AG04450 (cell line): ENCODE results near the gene PRKG1. TPM values are rescaled to one million over a fixed set of nuclear protein-coding genes. Genes with fewer than 3 reads are reported as not detected.

Source experiments
- CTCF ChIA-PET: fragments of 300-600, 350-600 bp; formaldehyde crosslinking; extraction: SDS; loops from one replicate; lab custom pipeline; 2022; ENCODE audit warnings: antibody characterized with exemption, inconsistent platforms; lab: Charles Lee
- POLR2A ChIA-PET: fragments of 350-600 bp; formaldehyde crosslinking; extraction: SDS; loops from one replicate; lab custom pipeline; 2021; ENCODE audit warnings: antibody characterized with exemption, inconsistent platforms; lab: Yijun Ruan, JAX
- DNase-seq: peaks from one replicate; pipeline ENCODE4 v3.0.0-alpha.2; 2011; ENCODE audit warnings: low read depth, low spot score
- H3K27ac ChIP-seq: one replicate; pipeline ENCODE4 v1.5.1; 2012; ENCODE audit warnings: low read depth, low read length, control low read depth
- H3K27me3 ChIP-seq: one replicate; pipeline ENCODE4 v1.6.0; 2012; ENCODE audit warnings: low read length; ENCODE audit not compliant: control insufficient read depth, insufficient read depth
- H3K4me3 ChIP-seq: 2 replicates; pipeline ENCODE4 v1.5.1; 2011; ENCODE audit warnings: mild to moderate bottlenecking, low read depth, low read length, control low read depth
- H3K9me3 ChIP-seq: 2 replicates; pipeline ENCODE4 v1.5.1; 2012; ENCODE audit warnings: low read length; ENCODE audit not compliant: control insufficient read depth, insufficient read depth
- polyA plus RNA-seq: library from polyadenylated mRNA; depleted of rRNA; stranded (reverse); fragments of >200 nt; gene quantifications from 2 replicates; pipeline ENCODE4 v1.2.3, GENCODE V29; 2011
- TF ChIP-seq, protein P1 (sequence below): IDR thresholded peaks from 2 replicates; pipeline ENCODE4 v1.5.1; 2011; ENCODE audit warnings: low read depth, low read length, control low read depth, inconsistent platforms

The PRKG1 gene
- polyA plus RNA-seq, 1 experiment, result 19.0 TPM

DNA sequence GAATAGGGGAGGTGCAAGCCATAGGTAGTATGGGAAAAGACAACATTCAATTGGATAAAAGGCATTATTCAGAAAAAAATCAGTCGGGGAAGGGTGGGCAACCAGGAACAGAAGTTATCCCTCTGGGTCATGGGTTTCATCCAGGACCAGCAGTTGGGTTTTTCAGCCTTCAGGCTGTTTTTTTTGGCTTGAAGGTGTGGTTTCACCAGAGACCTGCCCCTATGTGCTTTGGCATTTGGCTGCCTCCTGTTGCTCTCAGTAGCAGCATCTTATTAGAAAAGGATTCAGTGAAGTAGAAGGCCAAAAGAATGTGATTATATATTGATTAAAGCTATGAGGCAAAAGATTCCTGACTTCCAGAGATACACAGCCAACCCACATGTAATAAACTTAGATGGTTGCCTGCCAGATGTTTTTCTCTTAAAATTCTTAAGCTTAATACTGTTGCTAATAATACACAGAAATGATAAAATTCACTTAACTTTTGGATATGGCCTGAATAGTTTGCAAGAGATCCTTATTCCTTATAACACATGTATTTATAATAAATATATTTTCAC lies 876.8 kb downstream of the PRKG1 start:
- Histone ChIP-seq H3K27ac (no peak overlapping the region), H3K27me3 (no peaks in the 10 kb centered on the region), H3K4me3 (no peak overlapping the region), H3K9me3 (no peaks in the 10 kb centered on the region)
- TF ChIP-seq, protein P1, sequence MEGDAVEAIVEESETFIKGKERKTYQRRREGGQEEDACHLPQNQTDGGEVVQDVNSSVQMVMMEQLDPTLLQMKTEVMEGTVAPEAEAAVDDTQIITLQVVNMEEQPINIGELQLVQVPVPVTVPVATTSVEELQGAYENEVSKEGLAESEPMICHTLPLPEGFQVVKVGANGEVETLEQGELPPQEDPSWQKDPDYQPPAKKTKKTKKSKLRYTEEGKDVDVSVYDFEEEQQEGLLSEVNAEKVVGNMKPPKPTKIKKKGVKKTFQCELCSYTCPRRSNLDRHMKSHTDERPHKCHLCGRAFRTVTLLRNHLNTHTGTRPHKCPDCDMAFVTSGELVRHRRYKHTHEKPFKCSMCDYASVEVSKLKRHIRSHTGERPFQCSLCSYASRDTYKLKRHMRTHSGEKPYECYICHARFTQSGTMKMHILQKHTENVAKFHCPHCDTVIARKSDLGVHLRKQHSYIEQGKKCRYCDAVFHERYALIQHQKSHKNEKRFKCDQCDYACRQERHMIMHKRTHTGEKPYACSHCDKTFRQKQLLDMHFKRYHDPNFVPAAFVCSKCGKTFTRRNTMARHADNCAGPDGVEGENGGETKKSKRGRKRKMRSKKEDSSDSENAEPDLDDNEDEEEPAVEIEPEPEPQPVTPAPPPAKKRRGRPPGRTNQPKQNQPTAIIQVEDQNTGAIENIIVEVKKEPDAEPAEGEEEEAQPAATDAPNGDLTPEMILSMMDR, result no peak
- ChIA-PET CTCF (interaction anchor here (1.6 kb wide), 1 partner anchor 10 kb away, joined by 5 read pairs; no protein-coding TSS in a partner anchor), POLR2A (no interaction called here)
- no peak for DNase-seq

DNA sequence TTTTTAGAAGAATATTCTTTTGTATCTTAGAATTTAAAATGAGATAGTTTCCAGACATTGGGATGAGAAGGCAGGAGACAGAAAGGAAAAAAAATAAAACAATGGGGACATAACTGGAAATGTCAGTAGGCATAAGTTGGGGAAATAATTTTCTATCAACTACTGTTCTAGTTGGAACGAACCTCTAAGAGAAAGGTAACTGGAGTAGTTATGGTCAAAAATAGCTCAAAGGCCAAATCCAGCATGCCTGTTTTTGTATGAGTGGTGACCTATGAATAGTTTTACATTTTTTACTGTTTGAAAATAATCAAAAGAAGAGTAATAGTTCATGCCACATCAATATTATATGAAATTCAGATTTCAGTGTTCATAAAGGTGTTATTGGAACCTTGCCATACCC lies 877.3 kb downstream of the PRKG1 start:
- ChIA-PET CTCF (interaction anchor here (1.6 kb wide), 1 partner anchor 9 kb away, joined by 5 read pairs; no protein-coding TSS in a partner anchor), POLR2A (no interaction called here)
- Histone ChIP-seq H3K4me3 (no peak overlapping the region), H3K9me3 (no peaks in the 10 kb centered on the region), H3K27me3 (no peaks in the 10 kb centered on the region), H3K27ac (no peak overlapping the region)
- TF ChIP-seq, protein P1, result no peak
- no peak for DNase-seq

DNA sequence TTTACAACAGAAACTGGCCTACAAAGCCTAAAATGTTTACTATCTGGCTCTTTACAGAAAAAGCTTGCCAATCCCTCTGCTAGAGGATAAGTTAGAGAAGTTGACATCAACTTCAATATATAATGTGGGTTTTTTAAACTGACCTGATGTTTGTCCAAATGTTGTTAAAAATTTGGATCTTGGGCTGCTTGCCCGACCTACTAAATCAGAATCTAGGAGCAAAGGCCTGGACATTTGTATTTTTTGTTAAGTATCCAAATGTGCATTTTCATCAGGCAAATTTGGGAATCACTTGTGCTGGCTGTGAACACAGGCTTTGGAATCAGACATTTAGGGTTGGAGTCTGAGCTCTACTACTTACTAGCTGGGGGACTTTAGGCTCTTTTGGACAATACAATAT lies 877.8 kb downstream of the PRKG1 start:
- Histone ChIP-seq H3K4me3 (no peak overlapping the region), H3K27ac (no peak overlapping the region), H3K27me3 (no peaks in the 10 kb centered on the region), H3K9me3 (no peaks in the 10 kb centered on the region)
- no peak for DNase-seq
- ChIA-PET POLR2A (no interaction called here), CTCF (interaction anchor here (1.6 kb wide), 1 partner anchor 9 kb away, joined by 5 read pairs; no protein-coding TSS in a partner anchor)
- TF ChIP-seq, protein P1, result no peak

DNA sequence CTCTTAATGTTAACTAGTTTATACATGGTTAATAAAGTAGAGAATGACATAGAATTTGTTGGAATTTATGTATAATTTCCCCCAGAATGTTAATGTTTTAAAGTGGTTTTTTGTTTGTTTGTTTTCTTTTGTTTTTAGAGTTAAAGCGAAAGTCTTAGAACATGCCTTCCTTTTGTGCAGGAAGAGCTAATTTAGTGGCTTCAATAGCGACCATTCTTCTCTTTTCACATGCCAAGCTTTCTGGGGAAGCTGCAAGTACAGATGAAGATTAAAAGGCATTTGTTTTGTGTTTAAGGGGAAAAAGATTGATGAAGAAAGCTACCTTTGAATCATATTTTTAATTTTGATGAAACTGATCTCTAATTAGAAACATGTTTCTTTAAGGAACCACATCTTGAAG lies 881.4 kb downstream of the PRKG1 start:
- Histone ChIP-seq H3K27ac (no peak overlapping the region), H3K27me3 (no peaks in the 10 kb centered on the region), H3K9me3 (no peaks in the 10 kb centered on the region), H3K4me3 (no peak overlapping the region)
- DNase-seq, result no peak
- TF ChIP-seq, protein P1, result no peak
- POLR2A ChIA-PET, result no interaction called here
- CTCF ChIA-PET, result interaction anchor here (0.5 kb wide), 1 partner anchor 1119 kb away, joined by 3 read pairs; no protein-coding TSS in a partner anchor

DNA sequence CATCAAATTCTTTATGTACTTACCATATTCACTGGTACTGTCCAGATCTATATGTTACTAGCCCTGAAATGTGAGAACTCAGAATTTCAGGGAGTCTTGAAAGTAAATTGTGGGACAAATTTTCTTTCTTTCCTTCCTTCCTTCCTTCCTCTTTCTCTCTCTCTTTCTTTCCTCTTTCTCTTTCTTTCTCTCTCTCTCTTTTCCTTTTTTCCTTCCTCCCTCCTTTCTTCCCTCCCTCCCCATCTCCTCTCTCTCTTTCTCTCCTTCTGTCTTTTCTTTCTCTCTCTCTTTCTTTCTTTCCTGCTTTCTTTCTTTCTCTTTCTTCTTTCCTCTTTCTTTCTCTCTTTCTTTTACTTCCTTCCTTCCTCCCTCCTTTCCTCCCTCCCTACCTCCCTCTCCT lies 882.5 kb downstream of the PRKG1 start:
- POLR2A ChIA-PET, result no interaction called here
- CTCF ChIA-PET, result no interaction called here

More for the DNA sequence above, 882.5 kb downstream of the PRKG1 start:
- no peak for DNase-seq
- TF ChIP-seq, protein P1, result no peak
- no peaks in the 10 kb centered on the region for H3K9me3 ChIP-seq
- H3K27ac ChIP-seq, result no peak overlapping the region
- no peaks in the 10 kb centered on the region for H3K27me3 ChIP-seq
- H3K4me3 ChIP-seq, result no peak overlapping the region
